ENCODE measurements around the gene MSANTD4.
"Not testable (repeated sequence)": the region's sequence is repeated elsewhere in the genome, so short reads cannot be mapped to it uniquely, and the experiment has no call there.

The MSANTD4 gene

GRCh38 chr11:106021967-106022794, at the start of gene MSANTD4:
Gene MSANTD4, minus strand, starts transcription at chr11:106022240. Its CDS starts 11,323 bp downstream, at chr11:106010917.
- DNase-seq, result peak; percentile 95

GRCh38 chr11:106070606-106071005, 48.6 kb upstream of the MSANTD4 start:
- no peak for DNase-seq

- DNase-seq, result no peak
Observed at GRCh38 chr11:106063009-106063408, 41.0 kb upstream of the MSANTD4 start.

GRCh38 chr11:106061954-106062949, 40.2 kb upstream of the MSANTD4 start:
- DNase-seq, result no peak

GRCh38 chr11:106061249-106061784, 39.3 kb upstream of the MSANTD4 start:
- DNase-seq, result no peak

GRCh38 chr11:106059617-106060016, 37.6 kb upstream of the MSANTD4 start:
- DNase-seq, result no peak

GRCh38 chr11:106058377-106058776, 36.3 kb upstream of the MSANTD4 start:
- not testable (repeated sequence) for DNase-seq

GRCh38 chr11:106051103-106051502, 29.1 kb upstream of the MSANTD4 start:
- no peak for DNase-seq

GRCh38 chr11:106049727-106050476, 27.9 kb upstream of the MSANTD4 start:
- no peak for DNase-seq

- no peak for DNase-seq
Observed at GRCh38 chr11:106047631-106048030, 25.6 kb upstream of the MSANTD4 start.

GRCh38 chr11:106043540-106043939, 21.5 kb upstream of the MSANTD4 start:
- DNase-seq, result no peak

- DNase-seq, result no peak
Observed at GRCh38 chr11:106032861-106033260, 10.8 kb upstream of the MSANTD4 start.

- DNase-seq, result no peak
Observed at GRCh38 chr11:106031936-106032335, 9.9 kb upstream of the MSANTD4 start.

GRCh38 chr11:106031202-106031810, 9.3 kb upstream of the MSANTD4 start:
- no peak for DNase-seq

GRCh38 chr11:106030609-106031008, 8.6 kb upstream of the MSANTD4 start:
- no peak for DNase-seq

- no peak for DNase-seq
Observed at GRCh38 chr11:106022795-106023275, 795 bp upstream of the MSANTD4 start.

- DNase-seq, result no peak
Observed at GRCh38 chr11:106021181-106021966, 666 bp downstream of the MSANTD4 start.

- no peak for DNase-seq
Observed at GRCh38 chr11:106017093-106017492, 4.9 kb downstream of the MSANTD4 start.

- DNase-seq, result no peak
Observed at GRCh38 chr11:106015066-106015465, 7.0 kb downstream of the MSANTD4 start.

GRCh38 chr11:106014620-106015019, 7.4 kb downstream of the MSANTD4 start:
- DNase-seq, result no peak

- DNase-seq, result no peak
Observed at GRCh38 chr11:106014035-106014434, 8.0 kb downstream of the MSANTD4 start.
